Mesothelial cell of epicardium (in vitro differentiated cells): Measurements from ENCODE around the gene PPP1R9A. TPM values are rescaled to one million over a fixed set of nuclear protein-coding genes. Genes with fewer than 3 reads are reported as not detected.

Experiments
- DNase-seq, 2 experiments: peaks; one replicate each; pipeline ENCODE4 v3.0.0; 2021; ENCODE audit warnings: low spot score in 2 of 2; ENCODE audit not compliant: unreplicated experiment in 2 of 2
- H3K27ac Mint-ChIP-seq: 2 replicates; pipeline ENCODE4 v1.8.0; 2021; ENCODE audit warnings: mixed read lengths
- H3K27me3 Mint-ChIP-seq: 2 replicates; pipeline ENCODE4 v1.8.0; 2021; ENCODE audit warnings: low read depth, mixed read lengths
- H3K36me3 Mint-ChIP-seq: 2 replicates; pipeline ENCODE4 v1.8.0; 2021; ENCODE audit warnings: mixed read lengths
- H3K4me1 Mint-ChIP-seq: 2 replicates; pipeline ENCODE4 v1.8.0; 2021; ENCODE audit warnings: mixed read lengths
- H3K4me3 Mint-ChIP-seq: 2 replicates; pipeline ENCODE4 v1.8.0; 2021; ENCODE audit warnings: mild to moderate bottlenecking, moderate library complexity, mixed read lengths
- H3K9me3 Mint-ChIP-seq: 2 replicates; pipeline ENCODE4 v1.8.0; 2021; ENCODE audit warnings: mixed read lengths
- CTCF ChIP-seq: fragments of 200-600 bp; sonication (generic); IDR thresholded peaks from one replicate; pipeline ENCODE4 v1.5.0; 2021; ENCODE audit warnings: antibody characterized with exemption; ENCODE audit not compliant: unreplicated experiment
- total RNA-seq: library from RNA; stranded (reverse); gene quantifications from 3 replicates; pipeline ENCODE4 v1.2.1, GENCODE V29; 2021

The PPP1R9A gene
- total RNA-seq, 1 donor from 2014 or later, result 39.3 TPM

GRCh38 chr7:95099106-95099505, 191.7 kb downstream of the PPP1R9A start:
- no peak overlapping the region for H3K4me3 Mint-ChIP-seq
- no peaks in the 10 kb centered on the region for H3K27me3 Mint-ChIP-seq
- TF ChIP-seq CTCF, result no peak
- DNase-seq, result no peak
- peaks cover 8% of the 10 kb centered on the region for H3K9me3 Mint-ChIP-seq
- peaks cover 4% of the 10 kb centered on the region for H3K36me3 Mint-ChIP-seq
- H3K4me1 Mint-ChIP-seq, result peaks cover 24% of the 10 kb centered on the region
- no peak overlapping the region for H3K27ac Mint-ChIP-seq

DNA sequence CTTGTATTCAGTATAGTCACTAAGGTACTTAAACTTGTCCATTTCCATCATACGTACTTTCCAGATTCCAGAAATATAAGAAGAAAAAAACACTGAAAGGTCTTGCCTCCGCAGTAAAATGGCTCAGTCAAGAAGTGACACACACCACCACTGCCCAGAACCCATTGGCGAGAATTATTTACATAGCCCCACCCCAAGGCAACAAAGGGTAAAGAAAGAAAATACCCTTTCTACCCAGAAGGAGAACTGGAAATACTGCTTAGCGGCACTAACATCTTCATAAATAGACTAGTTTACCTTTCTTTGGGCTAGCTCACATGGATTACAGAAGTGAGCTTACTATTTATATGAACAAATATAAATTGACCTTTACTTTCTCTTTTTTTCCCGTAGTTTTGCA, 194.0 kb downstream of the PPP1R9A start:
- no peak for DNase-seq
- TF ChIP-seq CTCF, result no peak
- Mint-ChIP-seq H3K4me1 (peaks cover 26% of the 10 kb centered on the region), H3K9me3 (peaks cover 8% of the 10 kb centered on the region), H3K4me3 (no peak overlapping the region), H3K27me3 (no peaks in the 10 kb centered on the region), H3K36me3 (peaks cover 4% of the 10 kb centered on the region), H3K27ac (no peak overlapping the region)

- H3K27ac Mint-ChIP-seq, result no peak overlapping the region
- DNase-seq, result no peak
- no peak overlapping the region for H3K4me3 Mint-ChIP-seq
- peaks cover 8% of the 10 kb centered on the region for H3K9me3 Mint-ChIP-seq
- H3K4me1 Mint-ChIP-seq, result peaks cover 17% of the 10 kb centered on the region
- TF ChIP-seq CTCF, result no peak
- no peaks in the 10 kb centered on the region for H3K27me3 Mint-ChIP-seq
- peaks cover 4% of the 10 kb centered on the region for H3K36me3 Mint-ChIP-seq
These were observed 195.3 kb downstream of the PPP1R9A start for GRCh38 chr7:95102662-95103061.

DNA sequence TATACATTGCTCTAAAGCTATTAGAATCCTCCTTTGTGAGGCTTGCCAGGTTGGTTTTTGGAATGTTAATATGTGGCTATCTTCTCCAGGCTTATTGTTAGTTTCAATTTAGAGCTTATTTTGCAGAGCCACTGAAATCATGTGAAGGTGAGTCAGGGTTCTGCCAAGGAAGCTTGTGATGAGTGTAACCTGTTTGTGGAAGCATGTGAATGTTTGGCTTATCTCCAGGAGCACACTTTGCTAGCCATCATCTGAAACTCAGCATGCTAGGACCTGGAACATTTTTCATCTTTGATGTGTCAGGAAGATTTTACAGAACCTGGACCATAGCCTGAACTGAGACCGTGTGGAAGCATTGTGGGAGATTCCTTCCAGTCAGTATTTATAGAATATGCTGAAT, 197.3 kb downstream of the PPP1R9A start:
- Mint-ChIP-seq H3K36me3 (peaks cover 4% of the 10 kb centered on the region), H3K4me3 (no peak overlapping the region), H3K27ac (peak overlapping the region; percentile 57), H3K27me3 (no peaks in the 10 kb centered on the region), H3K9me3 (peaks cover 8% of the 10 kb centered on the region), H3K4me1 (peaks cover 16% of the 10 kb centered on the region)
- no peak for DNase-seq
- no peak for TF ChIP-seq CTCF

GRCh38 chr7:95105627-95106026, 198.2 kb downstream of the PPP1R9A start:
- peaks cover under 1% of the 10 kb centered on the region for H3K36me3 Mint-ChIP-seq
- H3K4me3 Mint-ChIP-seq, result no peak overlapping the region
- H3K4me1 Mint-ChIP-seq, result peaks cover 16% of the 10 kb centered on the region
- H3K27ac Mint-ChIP-seq, result peak overlapping the region; percentile 21
- H3K27me3 Mint-ChIP-seq, result no peaks in the 10 kb centered on the region
- DNase-seq, result no peak
- H3K9me3 Mint-ChIP-seq, result peaks cover 4% of the 10 kb centered on the region
- no peak for TF ChIP-seq CTCF

- H3K4me3 Mint-ChIP-seq, result no peak overlapping the region
- DNase-seq, result no peak
- peaks cover under 1% of the 10 kb centered on the region for H3K36me3 Mint-ChIP-seq
- peaks cover 16% of the 10 kb centered on the region for H3K4me1 Mint-ChIP-seq
- no peak for TF ChIP-seq CTCF
- H3K27me3 Mint-ChIP-seq, result no peaks in the 10 kb centered on the region
- no peaks in the 10 kb centered on the region for H3K9me3 Mint-ChIP-seq
- no peak overlapping the region for H3K27ac Mint-ChIP-seq
These were observed 199.0 kb downstream of the PPP1R9A start for GRCh38 chr7:95106401-95106800.
